WTC11 (cell line): ENCODE data around the gene PHC2. TPM values are rescaled to one million over a fixed set of nuclear protein-coding genes. Genes with fewer than 3 reads are reported as not detected.

ENCODE experiments used
- ATAC-seq: fragments of 200-7000 bp; cut with Tn5 transposase; 2 replicates; pipeline ENCODE4 v1.10.0; 2021; ENCODE audit warnings: mild to moderate bottlenecking, moderate library complexity
- CTCF ChIA-PET: fragments of 300-600 bp; sonication (Branson Sonifier 250); formaldehyde crosslinking; loops from one replicate; lab custom pipeline; 2021; ENCODE audit warnings: antibody characterized with exemption; lab: Charles Lee
- POLR2A ChIA-PET: fragments of 350-600 bp; sonication (Branson Sonifier 250); formaldehyde crosslinking; loops from one replicate; lab custom pipeline; 2021; ENCODE audit warnings: antibody characterized with exemption; lab: Charles Lee
- DNase-seq: peaks from one replicate; pipeline ENCODE4 v3.0.0; 2021; ENCODE audit warnings: low spot score
- H3K27ac Mint-ChIP-seq: 2 replicates; pipeline ENCODE4 v1.8.0; 2021; ENCODE audit warnings: mixed read lengths
- H3K27me3 Mint-ChIP-seq: 2 replicates; pipeline ENCODE4 v1.8.0; 2021; ENCODE audit warnings: low read depth, mild to moderate bottlenecking, moderate library complexity, mixed read lengths
- H3K36me3 Mint-ChIP-seq: 2 replicates; pipeline ENCODE4 v1.8.0; 2021; ENCODE audit warnings: mixed read lengths
- H3K4me1 Mint-ChIP-seq: 2 replicates; pipeline ENCODE4 v1.8.0; 2022; ENCODE audit warnings: mixed read lengths
- H3K4me3 Mint-ChIP-seq: 2 replicates; pipeline ENCODE4 v1.8.0; 2021; ENCODE audit warnings: mild to moderate bottlenecking, moderate library complexity, mixed read lengths
- H3K9me3 Mint-ChIP-seq: 2 replicates; pipeline ENCODE4 v1.8.0; 2021; ENCODE audit warnings: mixed read lengths
- AR ChIP-seq: fragments of 250-450 bp; sonication (Bioruptor Pico); IDR thresholded peaks from 2 replicates; pipeline ENCODE4 v1.9.0; 2021; ENCODE audit warnings: mild to moderate bottlenecking
- ATF2 ChIP-seq: sonication (generic); formaldehyde crosslinking; IDR thresholded peaks from 2 replicates; pipeline ENCODE4 v1.8.1; 2022; ENCODE audit warnings: low read depth, missing genetic modification reagents, borderline replicate concordance
- ATF3 ChIP-seq: sonication (generic); formaldehyde crosslinking; conservative IDR thresholded peaks from 2 replicates; pipeline ENCODE4 v1.8.1; 2022; ENCODE audit warnings: mild to moderate bottlenecking, missing genetic modification reagents
- CREM ChIP-seq: sonication (generic); formaldehyde crosslinking; IDR thresholded peaks from 2 replicates; pipeline ENCODE4 v1.8.1; 2022; ENCODE audit warnings: mild to moderate bottlenecking, missing genetic modification reagents, moderate library complexity
- ELF4 ChIP-seq: sonication (generic); formaldehyde crosslinking; IDR thresholded peaks from 2 replicates; pipeline ENCODE4 v1.8.1; 2022; ENCODE audit warnings: low read depth, mild to moderate bottlenecking, moderate library complexity, missing genetic modification reagents
- EMX1 ChIP-seq: fragments of 250-450 bp; sonication (Bioruptor Pico); IDR thresholded peaks from 2 replicates; pipeline ENCODE4 v1.8.0; 2021; ENCODE audit warnings: mild to moderate bottlenecking
- FOXK1 ChIP-seq: sonication (generic); formaldehyde crosslinking; IDR thresholded peaks from 2 replicates; pipeline ENCODE4 v1.8.0; 2022; ENCODE audit warnings: mild to moderate bottlenecking, moderate library complexity, missing genetic modification reagents
- FOXP1 ChIP-seq: sonication (generic); formaldehyde crosslinking; IDR thresholded peaks from 2 replicates; pipeline ENCODE4 v1.8.0; 2022; ENCODE audit warnings: missing genetic modification reagents, mild to moderate bottlenecking, moderate library complexity, borderline replicate concordance
- FOXP4 ChIP-seq: sonication (generic); formaldehyde crosslinking; IDR thresholded peaks from 2 replicates; pipeline ENCODE4 v1.8.0; 2022; ENCODE audit warnings: mild to moderate bottlenecking, missing genetic modification reagents
- GABPB1 ChIP-seq: sonication (generic); formaldehyde crosslinking; IDR thresholded peaks from 2 replicates; pipeline ENCODE4 v1.8.1; 2023; ENCODE audit warnings: mild to moderate bottlenecking, missing genetic modification reagents
- HMGXB4 ChIP-seq: sonication (generic); formaldehyde crosslinking; IDR thresholded peaks from 2 replicates; pipeline ENCODE4 v1.8.1; 2023; ENCODE audit warnings: mild to moderate bottlenecking, moderate library complexity, missing genetic modification reagents
- KAT7 ChIP-seq: sonication (generic); formaldehyde crosslinking; IDR thresholded peaks from 2 replicates; pipeline ENCODE4 v1.8.1; 2023; ENCODE audit warnings: missing genetic modification reagents, mild to moderate bottlenecking, borderline replicate concordance
- MXD4 ChIP-seq: fragments of 250-450 bp; sonication (Bioruptor Pico); IDR thresholded peaks from 2 replicates; pipeline ENCODE4 v1.8.0; 2021; ENCODE audit warnings: mild to moderate bottlenecking, moderate library complexity, borderline replicate concordance
- NR3C1 ChIP-seq: sonication (generic); formaldehyde crosslinking; conservative IDR thresholded peaks from 2 replicates; pipeline ENCODE4 v1.8.1; 2023; ENCODE audit warnings: low read depth, mild to moderate bottlenecking, missing genetic modification reagents
- PRDM15 ChIP-seq: sonication (generic); formaldehyde crosslinking; IDR thresholded peaks from 2 replicates; pipeline ENCODE4 v1.8.0; 2022; ENCODE audit warnings: missing genetic modification reagents
- TEAD1 ChIP-seq: sonication (generic); formaldehyde crosslinking; IDR thresholded peaks from 2 replicates; pipeline ENCODE4 v1.8.0; 2022; ENCODE audit warnings: mild to moderate bottlenecking, missing genetic modification reagents
- ZNF138 ChIP-seq: sonication (generic); formaldehyde crosslinking; conservative IDR thresholded peaks from 2 replicates; pipeline ENCODE4 v1.8.1; 2022; ENCODE audit warnings: mild to moderate bottlenecking, moderate library complexity, missing genetic modification reagents
- ZNF281 ChIP-seq: sonication (generic); formaldehyde crosslinking; IDR thresholded peaks from 2 replicates; pipeline ENCODE4 v1.8.0; 2023; ENCODE audit warnings: mild to moderate bottlenecking, missing genetic modification reagents
- ZNF416 ChIP-seq: fragments of 250-450 bp; sonication (Bioruptor Pico); IDR thresholded peaks from 2 replicates; pipeline ENCODE4 v1.9.0; 2021; ENCODE audit warnings: mild to moderate bottlenecking, inconsistent platforms
- ZNF423 ChIP-seq: fragments of 250-450 bp; sonication (Bioruptor Pico); IDR thresholded peaks from 2 replicates; pipeline ENCODE4 v2.1.2; 2022; ENCODE audit warnings: mild to moderate bottlenecking, moderate library complexity
- total RNA-seq: library from RNA; stranded (reverse); gene quantifications from 3 replicates; pipeline ENCODE4 v1.2.3, GENCODE V29; 2021

The PHC2 gene
- total RNA-seq, 1 experiment from 2014 or later = 7.0 TPM

GRCh38 chr1:33464552-33464951, 33.7 kb upstream of the PHC2 start (continued):
- no peak for TF ChIP-seq PRDM15 (CRISPR knock-in tag)
- no peak for TF ChIP-seq CREM
- no peak for TF ChIP-seq MXD4 (CRISPR knock-in tag)
- TF ChIP-seq ATF3 (CRISPR knock-in tag) = no peak
- TF ChIP-seq FOXK1 = no peak
- no peak for TF ChIP-seq ZNF138 (CRISPR knock-in tag)
- TF ChIP-seq EMX1 (CRISPR knock-in tag) = no peak
- TF ChIP-seq FOXP1 (CRISPR knock-in tag) = no peak
- no peak for TF ChIP-seq ELF4 (CRISPR knock-in tag)
- no peak for TF ChIP-seq ZNF423 (CRISPR knock-in tag)
- no peak for TF ChIP-seq GABPB1 (CRISPR knock-in tag)

- CTCF ChIA-PET = interaction anchor here (0.6 to 1.3 kb wide), 2 partner anchors 8 to 24 kb away, joined by 3 to 4 read pairs; no protein-coding TSS in a partner anchor
- Mint-ChIP-seq H3K27ac (no peak overlapping the region), H3K36me3 (no peaks in the 10 kb centered on the region), H3K9me3 (no peaks in the 10 kb centered on the region), H3K4me1 (no peaks in the 10 kb centered on the region), H3K27me3 (peaks cover 20% of the 10 kb centered on the region), H3K4me3 (no peak overlapping the region)
- no peak for ATAC-seq
- TF ChIP-seq NR3C1 (CRISPR knock-in tag) = no peak
- TF ChIP-seq HMGXB4 (CRISPR knock-in tag) = no peak
- TF ChIP-seq KAT7 (CRISPR knock-in tag) = no peak
- TF ChIP-seq FOXP4 (CRISPR knock-in tag) = no peak
- TF ChIP-seq TEAD1 (CRISPR knock-in tag) = no peak
- no peak for TF ChIP-seq ATF2 (CRISPR knock-in tag)
- TF ChIP-seq ZNF281 (CRISPR knock-in tag) = no peak
- TF ChIP-seq AR = no peak
- TF ChIP-seq ZNF416 = no peak
- no peak for DNase-seq
- POLR2A ChIA-PET = no interaction called here
Measured at GRCh38 chr1:33462405-33463164, 31.7 kb upstream of the PHC2 start.
